Colonic mucosa (tissue), 4 donors: ENCODE measurements around the gene ELOVL5. TPM values are rescaled to one million over a fixed set of nuclear protein-coding genes. Genes with fewer than 3 reads are reported as not detected.

Experiments used
- DNase-seq: peaks from one replicate; pipeline ENCODE4 v3.0.0-alpha.2; 2020
- H3K27ac ChIP-seq: fragments of 200-600 bp; one replicate; pipeline ENCODE4 v1.8.0; 2021
- H3K27me3 ChIP-seq: fragments of 200-600 bp; one replicate; pipeline ENCODE4 v1.8.0; 2021
- H3K36me3 ChIP-seq: fragments of 200-600 bp; one replicate; pipeline ENCODE4 v1.8.0; 2021
- H3K4me1 ChIP-seq: fragments of 200-600 bp; one replicate; pipeline ENCODE4 v1.8.0; 2021; ENCODE audit warnings: mild to moderate bottlenecking
- H3K4me3 ChIP-seq: fragments of 200-600 bp; one replicate; pipeline ENCODE4 v1.8.0; 2021
- H3K9ac ChIP-seq, 2 donors: one replicate each; pipeline ENCODE4 v1.7.0; 2013; ENCODE audit warnings: control low read depth in 2 of 2, low read depth in 2 of 2, low read length in 2 of 2
- H3K9me3 ChIP-seq: fragments of 200-600 bp; one replicate; pipeline ENCODE4 v1.8.0; 2021
- CTCF ChIP-seq: fragments of 200-600 bp; IDR thresholded peaks from one replicate; pipeline ENCODE4 v1.8.0; 2022; ENCODE audit warnings: antibody characterized with exemption, mild to moderate bottlenecking
- intact Hi-C: fragments of 100-400 bp; cut with DNase I; formaldehyde crosslinking; loops from one replicate; pipeline ENCODE4 v1.14.1; 2022
- total RNA-seq, 2 donors: library from RNA; stranded (reverse); fragmentation: NEBNext Ultra II Directional in 1 of 2; extraction: Animal tissue kit (Norgen Biotek cat#: 25700) in 1 of 2; gene quantifications; one replicate each; pipeline ENCODE4 v1.2.1, GENCODE V29; 2021
- donor health status: healthy.
- donor health status: DM: no; HTN: no; CAD: no.
- donor health status: DM: no; HTN: no; CAD: no.

Gene ELOVL5
- total RNA-seq, 2 donors from 2014 or later = 17.5 to 34.9 TPM

- Histone ChIP-seq H3K9ac (peak overlapping the region; percentile 79 to 80), H3K9me3 (no peaks in the 10 kb centered on the region), H3K4me1 (no peaks in the 10 kb centered on the region), H3K4me3 (peak overlapping the region; percentile 57), H3K27me3 (no peaks in the 10 kb centered on the region), H3K27ac (peak overlapping the region; percentile 96), H3K36me3 (no peaks in the 10 kb centered on the region)
- intact Hi-C loops = no loop called here
- DNase-seq = peak; percentile 96
- no peak for TF ChIP-seq CTCF
These were observed 10.5 kb upstream of the ELOVL5 start for GRCh38 chr6:53359095-53359842.

GRCh38 chr6:53358440-53359094, 9.8 kb upstream of the ELOVL5 start:
- H3K27me3 ChIP-seq = no peaks in the 10 kb centered on the region
- peak overlapping the region; percentile 57 for H3K4me3 ChIP-seq
- TF ChIP-seq CTCF = no peak
- intact Hi-C loops = no loop called here
- DNase-seq = no peak
- H3K9me3 ChIP-seq = no peaks in the 10 kb centered on the region
- no peaks in the 10 kb centered on the region for H3K36me3 ChIP-seq
- H3K4me1 ChIP-seq = no peaks in the 10 kb centered on the region
- H3K27ac ChIP-seq = peak overlapping the region; percentile 96
- H3K9ac ChIP-seq = peak overlapping the region; percentile 79 to 80

- Histone ChIP-seq H3K36me3 (no peaks in the 10 kb centered on the region), H3K4me3 (peak overlapping the region; percentile 57), H3K9me3 (no peaks in the 10 kb centered on the region), H3K27ac (peak overlapping the region; percentile 96), H3K4me1 (no peaks in the 10 kb centered on the region), H3K9ac (peak overlapping the region in 1 of 2 donors; percentile 79), H3K27me3 (no peaks in the 10 kb centered on the region)
- TF ChIP-seq CTCF = no peak
- no peak for DNase-seq
- intact Hi-C loops = no loop called here
These were observed 9.0 kb upstream of the ELOVL5 start for GRCh38 chr6:53357576-53358360.

GRCh38 chr6:53353624-53354023, 4.9 kb upstream of the ELOVL5 start:
- Histone ChIP-seq H3K4me3 (no peak overlapping the region), H3K4me1 (no peaks in the 10 kb centered on the region), H3K9ac (no peak overlapping the region), H3K27ac (no peak overlapping the region), H3K36me3 (no peaks in the 10 kb centered on the region), H3K27me3 (no peaks in the 10 kb centered on the region), H3K9me3 (no peaks in the 10 kb centered on the region)
- intact Hi-C loops = no loop called here
- DNase-seq = no peak
- TF ChIP-seq CTCF = no peak

GRCh38 chr6:53352360-53352759, 3.6 kb upstream of the ELOVL5 start:
- H3K36me3 ChIP-seq = no peaks in the 10 kb centered on the region
- no peaks in the 10 kb centered on the region for H3K4me1 ChIP-seq
- no peak overlapping the region for H3K9ac ChIP-seq
- H3K27ac ChIP-seq = no peak overlapping the region
- H3K27me3 ChIP-seq = no peaks in the 10 kb centered on the region
- intact Hi-C loops = no loop called here
- no peak for TF ChIP-seq CTCF
- DNase-seq = no peak
- no peak overlapping the region for H3K4me3 ChIP-seq
- no peaks in the 10 kb centered on the region for H3K9me3 ChIP-seq
